Activated CD4-positive, alpha-beta T cell treated with anti-CD3 and anti-CD28 coated beads, Interleukin-2, amount 50 U/mL, for 48 hours (primary cell): ENCODE data around the gene SYTL2.
A peak's percentile ranks its signal among the peaks of the same experiment; 100 is the strongest.
"Not testable (repeated sequence)": the region's sequence is repeated elsewhere in the genome, so short reads cannot be mapped to it uniquely, and the experiment has no call there.

Experiments used
- DNase-seq, 2 experiments: peaks; one replicate each; pipeline ENCODE4 v3.0.0-alpha.2; 2020

Gene SYTL2

DNA sequence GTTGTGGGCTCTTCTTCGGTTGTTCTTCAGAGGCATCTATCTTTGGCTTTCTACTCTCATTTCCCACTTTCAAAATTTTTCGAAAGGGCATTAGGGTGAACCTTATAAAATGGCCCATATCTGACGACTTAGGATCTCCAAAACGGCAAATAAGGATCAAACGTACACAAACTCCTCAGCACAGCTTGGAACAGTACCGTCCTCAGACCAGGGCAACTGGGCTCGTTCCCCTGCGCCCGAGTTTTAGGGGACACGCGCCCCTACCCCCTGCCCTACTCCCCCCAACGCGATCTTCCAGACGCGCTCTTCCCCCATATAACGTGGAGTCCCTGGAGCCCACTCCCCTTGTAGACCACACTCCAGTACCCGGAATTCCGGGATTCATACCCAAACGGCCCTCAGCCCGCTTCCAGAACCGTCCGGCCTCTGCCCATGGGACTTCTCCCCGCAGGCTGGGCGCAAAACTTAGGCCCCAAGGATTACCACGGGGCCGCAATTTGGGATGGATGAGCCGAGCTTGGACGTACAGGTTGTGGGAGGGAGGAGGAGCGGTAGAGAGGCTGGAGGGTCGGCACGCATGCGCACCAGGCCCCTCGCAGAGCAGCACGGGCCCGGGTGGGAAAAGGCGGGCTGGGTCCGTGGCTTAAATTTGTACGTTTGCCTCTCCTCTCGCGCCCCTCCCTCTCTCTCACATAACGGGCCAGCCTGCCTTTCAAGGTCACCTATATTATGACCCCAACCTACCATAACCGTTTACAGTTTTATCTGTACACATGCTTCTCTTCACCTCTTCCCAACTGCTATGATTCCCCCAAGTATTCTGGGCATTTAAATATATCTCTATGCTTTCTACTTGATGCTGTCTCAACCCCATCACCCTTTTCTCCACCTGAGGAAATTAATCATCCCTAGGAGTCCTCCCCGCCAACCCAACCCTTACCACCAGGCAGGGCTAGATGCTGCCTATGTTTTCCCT, 128.3 kb downstream of the SYTL2 start:
- peak; percentile 70 to 73 for DNase-seq

DNA sequence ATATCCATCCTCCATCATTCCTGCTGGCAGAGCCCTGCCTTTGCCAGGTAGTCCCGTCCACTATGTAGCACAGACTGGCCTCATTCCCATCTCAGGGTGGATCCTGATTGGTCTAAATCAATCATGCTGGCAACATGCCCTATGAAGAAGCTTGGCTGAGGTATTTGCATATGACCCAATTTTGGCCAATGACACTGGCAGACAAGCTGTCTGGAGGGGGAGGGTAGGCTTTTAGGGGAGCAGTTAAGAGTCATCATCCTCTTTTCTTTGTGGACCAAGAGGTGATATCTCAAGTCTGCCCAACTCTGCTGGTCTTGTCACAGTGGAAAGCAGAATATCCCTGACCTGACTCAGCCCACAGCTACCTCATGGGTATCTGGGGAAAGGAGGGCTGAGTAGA, 130.0 kb downstream of the SYTL2 start:
- no peak for DNase-seq

DNA sequence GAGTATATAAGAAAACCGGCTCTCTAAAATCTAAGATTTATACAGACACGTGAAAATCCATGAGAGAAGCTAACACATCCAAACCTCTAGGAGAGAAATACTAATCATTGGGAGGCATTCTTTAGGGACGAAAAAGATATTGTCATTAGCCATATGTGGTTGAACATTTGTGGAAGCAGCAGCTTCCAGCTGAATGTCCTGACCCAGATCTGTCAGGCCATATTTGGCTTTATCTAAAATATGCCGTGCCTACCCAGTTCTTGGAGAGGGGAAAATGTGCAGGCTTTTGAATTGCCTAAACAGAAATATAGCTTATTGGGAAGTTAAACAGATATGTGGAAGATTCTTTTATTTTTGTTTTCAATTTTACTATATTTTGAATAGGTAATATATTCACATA, 131.4 kb downstream of the SYTL2 start:
- DNase-seq: no peak

DNA sequence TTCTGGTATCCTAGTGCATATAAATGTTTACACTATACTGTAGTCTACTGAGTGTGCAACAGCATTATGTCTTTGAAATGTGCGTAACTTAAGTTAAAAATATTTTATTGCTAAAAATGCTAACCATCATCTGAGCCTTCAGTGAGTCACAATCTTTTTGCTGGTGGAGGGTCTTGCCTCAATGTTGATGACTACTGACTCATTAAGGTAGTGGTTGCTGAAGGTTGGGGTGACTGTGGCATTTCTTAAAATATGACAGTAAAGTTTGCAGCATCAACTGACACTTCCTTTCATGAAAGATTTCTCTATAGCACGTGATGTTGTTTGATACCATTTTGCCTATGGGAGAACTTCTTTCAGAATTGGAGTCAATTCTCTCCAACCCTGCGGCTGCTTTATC, 137.5 kb downstream of the SYTL2 start:
- no peak for DNase-seq

DNA sequence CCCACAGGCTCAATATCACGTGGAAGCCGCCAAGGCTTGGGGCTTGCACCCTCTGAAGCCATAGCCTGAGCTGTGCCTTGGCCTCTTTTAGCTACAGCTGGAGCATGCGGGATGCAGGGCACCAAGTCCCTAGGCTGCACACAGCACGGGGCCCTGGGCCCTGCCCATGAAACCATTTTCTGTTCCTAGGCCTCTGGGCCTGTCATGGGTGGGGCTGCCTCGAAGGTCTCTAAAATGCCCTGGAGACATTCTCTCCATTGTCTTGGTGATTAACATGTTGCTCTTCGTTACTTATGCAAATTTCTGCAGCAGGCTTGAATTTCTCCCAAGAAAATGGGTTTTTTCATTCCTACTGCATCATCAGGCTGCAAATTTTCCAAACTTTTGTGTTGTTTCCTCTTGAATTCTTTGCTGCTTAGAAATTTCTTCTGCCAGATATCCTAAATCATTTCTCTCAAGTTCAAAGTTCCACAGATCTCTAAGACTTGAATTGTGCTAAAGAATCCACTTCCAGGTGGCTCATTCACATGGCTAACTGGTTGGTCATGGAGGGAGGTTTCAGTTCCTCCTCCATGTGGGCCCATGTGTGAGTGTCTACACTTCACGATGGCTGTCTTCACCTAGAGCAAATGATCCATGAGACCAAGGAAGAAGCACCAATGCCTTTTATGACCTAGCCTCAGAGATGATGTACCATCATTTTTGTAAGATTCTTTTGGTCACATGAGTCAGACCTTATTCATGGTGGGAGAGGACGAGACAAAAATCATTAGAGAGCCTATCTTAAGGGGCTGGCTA, 138.6 kb downstream of the SYTL2 start:
- DNase-seq: no peak

DNA sequence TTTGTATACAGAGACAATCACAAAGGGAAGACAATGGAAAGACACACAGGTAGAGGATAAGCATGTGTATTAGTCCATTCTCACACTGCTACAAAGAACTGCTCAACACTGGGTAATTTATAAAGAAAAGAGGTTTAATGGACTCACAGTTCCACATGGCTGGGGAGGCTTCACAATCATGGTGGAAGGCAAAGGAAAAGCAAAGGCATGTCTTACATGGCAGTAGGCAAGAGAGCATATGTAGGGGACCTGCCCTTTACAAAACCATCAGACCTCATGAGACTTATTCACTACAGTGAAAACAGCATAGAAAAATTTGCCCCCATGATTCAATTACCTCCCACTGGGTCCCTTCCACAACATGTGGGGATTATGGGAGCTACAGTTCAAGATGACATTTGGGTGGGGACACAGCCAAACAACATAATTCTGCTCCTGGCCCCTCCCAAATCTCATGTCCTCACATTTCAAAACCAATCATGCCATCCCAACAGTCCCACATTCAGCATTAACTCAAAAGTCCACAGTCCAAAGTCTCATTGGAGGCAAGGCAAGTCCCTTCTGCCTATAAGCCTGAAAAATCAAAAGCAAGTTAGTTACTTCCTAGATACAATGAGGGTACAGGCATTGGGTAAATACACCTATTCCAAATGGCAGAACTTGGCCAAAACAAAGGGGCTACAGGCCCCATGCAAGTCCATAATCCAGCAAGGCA, 139.8 kb downstream of the SYTL2 start:
- not testable (repeated sequence) for DNase-seq

DNA sequence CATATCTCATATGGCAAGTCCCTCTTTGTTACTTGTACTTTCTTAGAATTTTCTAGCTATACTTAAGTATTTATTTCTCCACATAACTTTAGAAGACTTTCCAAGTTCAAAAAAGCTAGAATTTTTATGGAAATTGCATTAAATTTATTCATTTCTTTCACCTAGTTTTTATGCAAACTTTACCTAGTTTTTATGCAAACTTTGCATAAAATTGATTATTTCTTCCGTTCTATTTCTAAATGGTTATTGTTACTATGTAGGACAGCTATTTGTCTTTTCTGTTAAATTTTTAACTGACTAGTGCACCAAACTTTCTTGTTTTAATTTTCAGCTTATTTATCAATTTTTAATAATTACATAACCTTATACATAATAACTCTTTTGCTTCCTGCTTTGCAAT, 142.8 kb downstream of the SYTL2 start:
- DNase-seq: no peak

DNA sequence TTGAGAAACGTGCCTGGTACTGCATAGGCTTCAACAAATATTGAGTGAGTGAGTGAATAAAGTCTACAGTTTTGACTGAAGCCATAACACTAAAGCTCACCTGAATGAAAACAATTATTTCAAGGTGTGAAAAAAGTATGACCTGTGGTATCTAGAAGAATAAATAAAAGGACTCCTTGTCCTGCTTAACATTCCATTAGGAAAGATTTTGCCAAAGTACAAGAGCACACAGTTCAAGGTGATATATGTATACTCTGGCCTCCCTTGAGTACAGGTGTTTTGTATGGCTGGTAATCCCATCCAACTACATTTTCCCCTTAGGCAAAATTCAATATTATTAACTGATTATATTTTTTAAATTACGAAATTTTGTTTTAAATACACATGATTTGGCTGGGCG, 144.3 kb downstream of the SYTL2 start:
- no peak for DNase-seq

DNA sequence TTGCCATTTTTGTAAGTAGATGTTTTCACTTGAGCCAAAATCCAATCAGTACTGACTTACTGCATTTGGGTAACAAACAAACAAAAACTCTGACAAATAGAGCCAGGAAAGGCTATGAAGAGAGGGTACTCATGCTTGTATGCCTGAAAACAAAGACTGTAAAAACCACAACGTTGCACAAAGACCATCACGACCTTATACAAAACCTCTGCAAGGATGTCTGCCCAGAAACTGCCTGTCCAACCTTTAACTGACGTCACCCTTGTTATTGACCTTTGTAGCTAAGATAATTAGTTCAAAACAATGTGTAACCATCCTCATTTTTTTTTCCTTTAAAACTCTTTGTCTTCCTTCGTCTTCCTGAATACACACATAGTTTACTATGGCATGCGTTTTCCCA, 145.2 kb downstream of the SYTL2 start:
- DNase-seq: no peak

DNA sequence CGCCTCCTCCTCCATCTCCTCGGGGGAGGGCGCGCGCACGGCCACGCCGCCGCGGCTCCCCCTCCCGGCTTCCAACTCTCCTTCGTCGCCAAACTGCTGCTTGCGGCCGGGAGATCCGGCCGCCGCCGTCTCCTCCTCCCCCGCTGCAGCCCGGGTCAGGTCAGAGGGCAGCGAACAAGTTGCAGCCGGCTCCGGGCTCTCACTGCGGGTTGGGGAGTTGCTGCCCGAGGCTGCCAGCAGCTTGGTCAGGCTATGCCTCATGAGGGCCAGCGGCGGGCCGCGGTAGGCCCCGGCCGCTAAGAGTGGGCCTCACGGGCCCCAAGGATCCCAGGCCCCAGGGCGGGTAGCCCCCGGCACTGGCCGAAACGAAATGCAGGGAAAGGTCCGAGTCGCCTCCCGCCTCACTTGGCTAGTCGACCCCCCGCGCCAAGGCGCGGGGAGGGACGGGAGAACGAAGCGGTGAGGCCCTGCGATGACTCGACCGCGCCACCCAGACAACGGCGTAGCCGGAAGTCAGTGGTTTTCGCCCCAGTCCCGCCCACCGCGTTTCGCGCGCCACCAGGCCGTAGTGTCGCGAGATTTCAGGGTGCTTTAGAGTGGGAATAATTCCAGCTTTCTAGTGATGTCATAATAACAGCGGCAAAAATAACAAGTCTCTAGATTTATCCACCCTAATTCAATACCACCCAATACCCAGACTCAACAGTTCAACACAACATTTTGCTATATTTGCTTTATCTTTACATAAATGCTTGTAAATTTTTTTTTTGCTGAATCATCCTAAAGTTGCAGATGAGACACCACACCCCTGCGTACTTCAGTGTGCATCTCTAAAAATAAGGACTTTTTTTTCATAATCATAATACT, 146.1 kb downstream of the SYTL2 start, which contains the start of gene CREBZF:
TSS of gene CREBZF (minus strand) at position 515 of the 867 bp plus-strand sequence. CDS start at position 261, 254 bp downstream.
- peak; percentile 94 to 97 for DNase-seq

DNA sequence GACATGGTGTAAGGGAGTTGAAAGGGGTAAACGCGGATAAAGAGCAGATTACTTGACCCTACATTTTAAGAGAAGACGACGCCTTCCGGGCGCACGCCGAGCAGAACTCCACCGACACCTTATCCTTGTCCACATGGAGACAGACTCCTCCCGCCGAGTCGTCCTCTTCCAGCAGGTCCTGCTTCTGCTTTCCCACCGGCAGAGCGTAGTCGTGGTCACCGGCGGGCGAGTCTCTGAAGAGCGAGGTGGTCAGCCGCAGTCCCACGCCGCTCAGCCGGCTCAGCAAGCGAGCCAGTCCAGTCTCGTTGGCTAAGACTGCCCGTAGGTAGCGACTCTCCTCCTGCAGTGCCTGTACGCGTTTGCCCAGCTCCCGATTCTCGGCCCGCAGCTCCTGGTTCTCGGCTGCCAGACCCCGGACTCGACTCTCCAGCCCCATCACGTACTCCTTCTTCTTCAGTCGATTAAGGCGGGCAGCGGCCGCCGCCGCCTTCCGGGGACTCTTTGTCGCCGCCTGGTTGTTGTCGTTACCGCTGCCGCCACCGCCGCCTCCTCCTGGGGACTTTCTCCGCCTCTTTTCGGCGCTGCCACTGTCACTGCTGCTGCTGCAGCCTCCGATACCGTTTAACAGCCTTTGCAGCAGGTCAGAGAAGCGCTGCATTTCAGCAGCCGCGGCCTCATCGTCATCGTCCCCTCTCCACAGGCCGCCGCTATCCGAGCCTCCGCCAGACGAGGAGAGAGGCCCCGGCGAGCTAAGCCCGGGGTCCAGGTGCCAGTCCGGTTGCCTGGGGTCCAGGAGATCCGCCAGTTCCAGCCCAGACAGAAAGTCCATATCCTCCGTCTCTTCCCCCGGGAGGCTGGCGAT, 147.0 kb downstream of the SYTL2 start:
- peak; percentile 85 to 87 for DNase-seq

DNA sequence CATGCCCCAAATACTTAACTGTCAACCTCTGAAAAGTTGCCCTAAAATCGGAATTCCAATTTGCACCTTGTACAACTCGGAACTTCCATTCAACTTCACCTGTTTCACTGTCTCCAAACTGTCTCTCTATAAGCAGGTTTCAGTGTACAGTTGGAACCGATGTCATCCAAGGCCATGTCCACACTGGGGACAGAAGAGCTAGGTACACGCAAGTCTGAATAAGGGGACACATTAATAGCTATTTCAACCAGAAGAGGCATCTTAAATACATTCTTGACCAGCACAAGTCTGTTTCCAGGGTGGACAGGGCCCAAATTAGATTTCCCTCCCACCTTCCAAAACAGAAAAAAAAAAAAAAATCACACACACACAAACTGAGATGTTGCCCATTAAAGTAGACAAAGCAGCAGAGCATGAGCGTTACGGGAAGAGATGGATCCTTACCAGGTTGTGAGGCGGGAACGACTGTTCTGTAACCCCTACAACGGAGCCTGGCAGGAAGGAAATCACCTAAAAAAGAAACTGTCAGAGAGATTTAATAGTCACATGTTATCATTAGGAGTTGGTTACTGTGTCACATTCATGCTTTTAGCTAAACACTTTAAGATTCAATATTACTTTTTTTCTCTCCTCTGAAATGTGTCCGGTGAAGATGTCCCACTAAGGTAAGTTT, 147.7 kb downstream of the SYTL2 start:
- DNase-seq: no peak

DNA sequence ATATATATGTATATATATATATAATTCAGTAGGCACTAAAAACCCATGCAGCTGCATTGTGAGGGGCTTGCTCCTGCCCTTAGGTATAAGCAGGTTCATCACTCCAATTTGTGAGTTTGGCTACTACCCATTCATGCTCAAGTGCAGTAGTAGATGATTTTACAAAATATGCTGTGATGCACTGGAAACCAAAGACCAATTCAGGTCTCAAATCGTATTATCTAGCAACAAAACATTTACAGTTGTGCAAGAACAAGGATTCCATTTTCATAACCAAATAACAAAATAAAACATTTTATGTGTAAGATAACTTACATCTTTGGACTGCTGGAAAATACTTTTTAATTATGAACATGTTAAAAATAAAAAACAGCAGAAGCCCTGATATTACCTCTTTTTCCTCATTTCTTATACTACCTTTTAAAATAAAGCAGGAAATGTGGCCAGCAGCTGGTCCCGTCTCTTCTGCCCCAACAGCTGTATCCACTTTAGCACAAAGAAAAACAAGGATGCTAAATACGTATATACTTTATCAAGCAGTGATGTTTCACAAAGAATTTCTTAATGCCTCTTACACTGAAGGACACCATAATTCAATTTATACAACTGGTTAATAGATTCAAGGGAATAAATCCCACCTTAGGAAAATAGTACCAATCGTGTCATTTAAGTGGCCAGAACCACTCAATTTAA, 148.8 kb downstream of the SYTL2 start:
- no peak for DNase-seq

DNA sequence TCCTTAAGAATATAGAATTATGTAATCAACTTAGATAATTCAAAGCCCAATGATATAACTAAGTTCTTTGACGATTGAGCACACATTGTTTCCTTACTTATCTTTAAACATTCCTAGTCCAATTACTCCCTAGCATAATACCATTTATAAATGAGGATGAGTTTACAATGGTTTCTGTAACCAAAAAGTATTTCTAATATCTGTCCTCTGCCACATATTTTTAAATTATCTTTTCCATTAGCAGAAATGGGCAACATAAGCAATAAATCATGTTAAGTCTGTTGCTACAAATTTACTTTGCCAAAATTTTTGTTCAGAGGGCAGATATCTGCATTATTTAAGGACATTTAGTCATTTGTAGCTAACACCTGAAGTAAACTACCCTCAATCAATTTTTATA, 152.8 kb downstream of the SYTL2 start:
- DNase-seq: no peak

DNA sequence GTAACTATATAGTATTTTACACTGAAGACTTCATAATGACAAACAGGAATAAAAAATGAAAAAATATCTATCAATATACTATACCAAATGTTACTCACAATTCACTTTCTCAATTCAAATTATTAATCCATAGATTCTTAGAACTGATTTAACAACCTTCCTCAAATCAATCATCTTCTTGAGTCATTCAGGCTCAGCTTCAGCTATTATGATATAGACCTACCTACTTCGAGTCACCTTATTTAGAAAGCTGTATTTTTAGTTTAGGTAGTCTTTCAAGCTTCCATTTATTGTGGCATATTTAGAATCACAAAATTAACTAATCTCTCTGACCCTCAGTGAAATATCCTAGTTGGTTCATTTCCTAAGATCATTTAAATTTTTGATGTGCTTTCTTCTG, 154.2 kb downstream of the SYTL2 start:
- DNase-seq: no peak

DNA sequence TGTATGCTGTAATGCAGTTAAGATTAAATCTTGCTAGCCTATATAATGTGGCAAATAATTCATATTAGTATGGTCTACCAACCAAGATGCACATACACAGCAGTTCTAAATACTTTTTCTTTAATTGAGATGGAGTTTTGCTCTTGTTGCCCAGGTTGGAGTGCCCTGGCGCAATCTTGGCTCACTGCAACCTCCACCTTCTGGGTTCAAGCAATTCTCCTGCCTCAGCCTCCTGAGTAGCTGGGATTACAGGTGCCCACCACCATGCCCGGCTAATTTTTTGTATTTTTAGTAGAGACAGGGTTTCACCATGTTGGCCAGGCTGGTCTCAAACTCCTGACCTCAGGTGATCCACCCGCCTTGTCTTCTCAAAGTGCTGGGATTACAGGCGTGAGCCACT, 156.6 kb downstream of the SYTL2 start:
- not testable (repeated sequence) for DNase-seq

DNA sequence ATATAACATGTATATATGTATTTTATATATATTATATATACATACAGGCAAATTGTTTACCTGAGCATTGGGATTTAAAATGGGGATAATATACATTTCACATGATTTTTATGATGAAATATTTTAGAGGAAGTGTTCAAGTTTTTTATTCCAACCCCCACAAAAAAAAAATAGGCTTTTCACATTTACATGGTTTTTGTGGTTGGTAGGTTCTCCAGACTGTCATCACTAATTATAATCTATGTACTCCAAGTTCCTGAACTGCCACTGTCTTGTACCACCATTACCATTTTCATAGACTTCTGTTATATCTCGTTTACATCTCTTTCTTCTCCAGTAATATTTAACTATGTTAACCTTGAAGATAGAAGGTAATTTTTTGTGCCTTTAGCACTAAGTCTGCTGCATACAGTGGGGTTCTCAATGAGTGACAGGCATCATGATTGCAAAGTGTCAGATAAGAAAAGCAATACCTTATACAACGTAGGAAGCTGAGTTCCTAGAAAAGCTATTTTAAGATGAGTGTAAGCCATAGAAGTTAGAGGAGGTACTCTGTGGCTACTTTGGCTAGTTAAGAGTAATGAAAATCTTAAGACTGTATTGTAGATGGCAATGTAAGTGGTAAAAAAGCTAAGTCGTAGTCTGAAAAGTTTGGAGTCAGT, 158.0 kb downstream of the SYTL2 start:
- DNase-seq: no peak

DNA sequence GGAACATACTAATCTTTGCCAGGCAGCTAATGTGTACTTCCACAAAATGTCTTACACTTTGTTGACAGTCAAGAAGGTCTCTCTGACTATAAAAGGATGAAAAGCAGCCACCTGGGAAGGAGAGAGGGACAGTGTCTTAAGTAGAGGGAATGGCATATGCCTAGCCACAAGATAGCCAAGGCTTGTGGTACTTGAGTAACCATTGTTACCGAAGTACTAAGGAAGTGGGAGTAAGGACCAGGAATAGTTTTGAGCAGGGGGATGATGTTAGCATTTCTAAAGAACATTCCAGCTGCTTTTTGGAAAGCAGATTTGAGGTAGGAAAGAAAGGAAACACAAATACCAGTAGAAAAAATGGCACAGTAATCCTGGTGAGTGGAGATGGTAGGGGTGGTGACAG, 159.8 kb downstream of the SYTL2 start:
- no peak for DNase-seq

DNA sequence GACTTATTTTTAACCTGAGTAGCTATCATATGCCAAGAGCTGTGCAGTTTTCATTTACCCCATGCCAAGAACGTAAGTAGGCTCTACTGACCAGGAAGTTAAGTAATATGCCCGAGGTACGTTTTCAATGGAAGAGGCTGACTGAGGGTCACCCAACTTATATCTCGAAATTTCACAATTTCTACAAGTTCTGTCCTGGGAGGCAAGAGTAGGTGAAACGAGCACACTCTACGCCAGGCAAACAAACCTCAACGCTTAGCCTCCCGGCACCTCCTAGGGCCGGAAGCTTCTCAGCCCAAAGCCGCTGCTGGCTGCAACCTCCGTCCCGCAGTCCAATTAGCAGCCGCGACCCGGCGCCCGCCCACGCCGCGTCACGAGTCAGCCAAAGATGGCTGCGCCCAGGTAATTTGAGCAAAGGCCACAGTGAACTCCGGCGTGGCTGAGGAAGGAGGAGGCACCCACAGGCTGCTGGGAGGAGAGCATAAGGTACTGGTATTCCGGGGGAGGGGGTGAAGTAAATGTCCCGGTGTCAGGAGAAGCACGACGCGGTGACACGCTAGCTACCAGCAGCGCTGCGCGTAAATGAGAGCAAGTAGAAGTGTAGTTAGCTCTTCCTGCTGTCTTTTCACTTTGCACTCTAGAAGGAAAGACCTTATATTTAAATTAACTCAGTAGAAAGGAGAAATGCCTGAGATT, 163.2 kb downstream of the SYTL2 start, which contains the start of gene TMEM126A:
TSS of gene TMEM126A (plus strand) at position 364 of the 696 bp plus-strand sequence. CDS start 2,289 bp downstream, outside the sequence.
- peak; percentile 94 for DNase-seq
